Raji (cell line): ENCODE measurements around the gene TSPAN18.

ENCODE experiments used
- POLR2A ChIP-seq: IDR thresholded peaks from 2 replicates; pipeline ENCODE4 v1.6.1; 2011; ENCODE audit warnings: low read depth, low read length, control low read depth; ENCODE audit not compliant: insufficient read depth

TSPAN18 gene

DNA sequence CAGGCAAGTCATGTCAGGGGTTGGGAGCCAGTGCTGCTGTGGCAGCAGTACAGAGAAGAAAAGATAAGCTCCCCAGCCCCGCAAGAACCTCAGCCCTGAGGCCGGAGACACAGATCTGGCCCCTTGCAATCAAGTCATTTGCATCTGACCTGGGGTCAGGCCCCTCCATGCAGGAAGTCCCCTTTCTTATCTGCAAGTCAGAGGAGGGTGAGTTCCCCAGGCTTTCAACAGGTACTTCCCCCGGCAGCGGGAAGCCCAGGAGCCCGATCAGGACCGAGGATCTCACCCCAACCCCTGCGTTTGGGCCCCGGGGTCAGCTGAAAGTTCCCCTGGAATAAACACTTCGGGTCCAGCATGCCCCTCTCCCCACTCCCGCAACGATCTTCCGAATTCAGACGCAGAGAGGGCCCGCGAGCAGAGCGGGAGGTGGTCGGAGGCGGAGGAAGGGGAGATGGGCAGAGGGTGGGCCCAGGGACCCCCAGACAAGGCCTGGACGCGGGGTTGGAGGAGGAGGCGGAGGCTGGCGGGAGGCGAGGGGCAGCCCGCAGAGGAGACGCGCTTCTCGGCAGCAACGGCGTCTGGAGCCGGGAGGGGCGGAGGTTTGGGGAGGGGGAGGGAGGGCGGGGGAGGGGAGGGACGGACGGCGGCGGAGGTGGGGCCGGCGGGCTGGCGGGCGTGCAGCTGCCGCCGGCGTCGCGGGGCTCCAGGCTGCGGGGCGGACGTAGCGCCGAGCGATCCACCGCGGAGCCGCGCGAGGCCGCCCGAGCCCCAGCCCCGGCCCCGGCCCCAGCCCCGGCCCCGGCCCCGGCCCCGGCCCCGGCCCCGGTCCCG, at the start of gene TSPAN18:
Gene TSPAN18, plus strand, starts transcription at position 680 of the 831 bp plus-strand sequence. CDS start 179,455 bp downstream, outside the sequence.
- TF ChIP-seq POLR2A: no peak

DNA sequence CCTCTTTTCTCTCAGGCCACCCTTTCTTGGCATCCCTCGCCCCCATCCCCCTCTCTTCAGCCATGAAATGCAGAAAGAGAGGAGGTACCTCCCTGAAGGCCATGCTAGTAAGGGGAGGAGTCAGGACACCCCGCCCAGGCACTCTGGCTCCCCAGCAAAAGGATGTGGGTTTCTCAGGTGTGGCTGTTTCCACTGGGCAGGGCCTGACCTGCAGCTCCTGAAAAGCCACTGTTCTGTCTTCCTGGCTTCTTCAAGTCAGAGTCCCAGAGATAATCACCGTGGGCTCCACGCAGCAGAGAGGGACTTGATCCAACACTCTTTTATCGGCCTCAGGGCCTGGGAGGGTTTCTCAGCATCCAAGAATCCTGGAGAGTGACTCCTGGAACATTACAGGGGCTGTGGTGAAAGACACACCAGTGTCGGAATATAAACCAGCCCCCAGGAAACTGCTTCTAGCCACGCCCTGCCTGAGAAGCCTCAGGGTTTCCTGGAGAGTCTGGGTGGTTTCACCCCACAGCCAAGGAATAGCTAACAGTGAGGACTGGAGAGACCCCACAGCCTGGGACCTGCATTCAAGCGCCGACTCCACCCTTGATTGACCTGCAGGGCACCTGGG, 45.7 kb upstream of the TSPAN18 start:
- TF ChIP-seq POLR2A: no peak

- no peak for TF ChIP-seq POLR2A
Observed at GRCh38 chr11:44681698-44682097, 45.1 kb upstream of the TSPAN18 start.

- no peak for TF ChIP-seq POLR2A
Observed at GRCh38 chr11:44684859-44685281, 41.9 kb upstream of the TSPAN18 start.

GRCh38 chr11:44687388-44687787, 39.4 kb upstream of the TSPAN18 start:
- no peak for TF ChIP-seq POLR2A

DNA sequence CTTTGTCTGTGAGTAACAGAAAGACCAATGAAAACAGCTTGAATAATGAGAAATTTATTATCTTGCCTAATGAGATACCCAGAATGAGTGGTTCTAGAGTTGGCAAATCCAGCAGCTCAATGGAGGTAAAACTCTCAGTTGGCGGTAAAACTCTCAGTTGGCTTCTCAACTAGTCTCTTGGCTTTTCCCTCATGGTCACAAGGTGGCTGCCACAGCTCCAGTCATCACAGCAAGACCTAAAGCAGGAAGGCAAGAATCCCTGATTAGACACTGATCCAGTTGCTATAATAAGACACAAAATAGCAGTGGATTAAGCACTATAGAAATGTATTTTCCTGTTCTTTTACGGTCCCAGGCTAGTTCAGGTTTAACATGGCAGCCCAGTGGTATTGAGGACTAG, 37.5 kb upstream of the TSPAN18 start:
- no peak for TF ChIP-seq POLR2A

DNA sequence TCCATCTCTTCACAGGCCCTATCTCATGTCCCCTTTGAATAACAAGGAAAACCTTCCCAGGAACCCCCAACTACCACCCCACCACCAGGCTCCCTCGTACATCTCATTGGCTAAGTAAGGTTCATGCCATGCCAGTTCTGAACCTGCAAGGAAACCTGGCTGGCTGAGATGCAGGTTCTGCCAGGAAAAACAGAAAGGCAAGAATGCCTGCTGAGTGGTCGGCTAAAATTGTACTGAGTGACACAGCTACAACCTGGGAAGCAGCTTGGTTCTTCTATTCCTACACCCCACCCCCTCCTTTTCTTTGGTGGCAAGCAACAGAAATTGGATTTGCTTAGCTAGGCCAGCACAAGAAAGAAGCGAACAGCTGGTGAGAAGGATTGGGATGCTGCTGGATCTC, 36.1 kb upstream of the TSPAN18 start:
- TF ChIP-seq POLR2A: no peak

- no peak for TF ChIP-seq POLR2A
Observed at GRCh38 chr11:44692460-44692859, 34.3 kb upstream of the TSPAN18 start.

GRCh38 chr11:44693654-44694119, 33.1 kb upstream of the TSPAN18 start:
- TF ChIP-seq POLR2A: no peak

- no peak for TF ChIP-seq POLR2A
Observed at GRCh38 chr11:44694443-44694842, 32.3 kb upstream of the TSPAN18 start.

GRCh38 chr11:44695169-44695833, 31.5 kb upstream of the TSPAN18 start:
- no peak for TF ChIP-seq POLR2A

DNA sequence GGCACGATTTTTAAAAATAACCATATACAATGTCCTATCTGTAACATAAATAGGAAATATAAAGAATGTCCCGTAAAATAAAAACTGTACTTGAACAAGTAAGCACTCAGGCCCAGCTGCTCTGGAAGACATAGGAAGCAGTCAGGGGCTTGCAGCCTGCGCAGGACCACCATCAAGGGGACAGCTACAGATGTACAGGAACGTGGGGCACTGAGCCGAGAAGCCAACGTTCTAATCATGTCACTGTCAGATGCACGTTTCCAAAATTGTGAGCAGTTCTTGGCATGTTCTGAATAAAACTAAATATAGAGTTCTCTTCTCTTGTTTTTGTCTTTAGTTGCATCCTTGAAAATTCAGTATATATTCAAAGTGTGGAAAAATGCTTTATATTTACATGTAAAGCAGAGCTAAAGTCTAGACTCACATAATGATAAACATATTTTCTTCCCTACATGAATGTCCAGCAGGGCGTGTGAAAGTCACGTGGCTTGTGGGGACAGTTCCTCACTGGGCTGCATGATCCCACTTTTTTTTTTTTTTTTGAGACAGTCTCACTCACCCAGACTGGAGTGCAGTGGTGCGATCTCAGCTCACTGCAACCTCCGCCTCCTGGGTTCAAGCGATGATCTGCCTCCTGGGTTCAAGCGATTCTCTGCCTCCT, 28.4 kb upstream of the TSPAN18 start:
- no peak for TF ChIP-seq POLR2A

DNA sequence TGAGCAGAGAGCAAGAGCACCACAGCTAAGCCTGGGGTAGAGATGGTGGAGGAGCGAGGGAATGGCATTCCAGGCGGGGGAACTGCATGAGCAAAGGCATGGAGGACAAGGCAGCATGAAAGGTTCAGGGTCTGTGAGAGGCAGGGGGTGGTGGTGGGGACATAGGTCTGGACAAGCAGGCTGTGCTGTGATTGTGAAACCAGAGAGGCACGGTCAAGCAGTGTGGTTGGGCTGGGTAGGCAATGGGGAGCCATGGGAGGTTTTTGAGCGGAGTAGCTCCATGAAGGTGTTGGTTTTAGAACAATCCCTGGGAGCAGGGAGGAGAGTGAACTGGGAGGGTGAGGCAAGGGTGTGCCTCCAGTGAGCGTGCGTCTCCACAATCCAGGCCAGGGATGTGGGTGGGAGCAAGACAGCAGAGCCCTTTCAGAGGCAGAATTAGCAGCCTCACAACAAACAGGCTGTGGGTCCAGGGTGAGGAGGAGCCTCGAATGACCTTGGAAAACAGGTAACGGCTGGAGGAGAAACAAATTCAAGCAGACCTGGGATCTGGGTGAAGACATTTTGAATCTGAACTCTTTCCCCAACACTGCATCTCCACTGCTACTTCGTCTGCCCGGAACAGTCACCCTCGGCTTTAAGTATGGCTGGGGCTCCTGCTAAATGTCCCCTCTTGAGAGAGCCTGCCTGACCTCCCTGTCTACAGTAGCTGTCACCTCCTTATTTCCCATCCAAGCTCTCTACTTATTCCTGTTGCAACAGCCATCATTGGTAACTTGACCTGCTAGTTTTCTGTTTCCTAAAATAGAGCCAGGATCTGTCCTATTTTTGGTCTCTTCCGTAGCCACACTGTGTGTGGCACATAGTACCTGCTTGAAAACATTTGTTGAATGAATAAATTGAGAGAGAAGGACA, 27.0 kb upstream of the TSPAN18 start:
- no peak for TF ChIP-seq POLR2A

GRCh38 chr11:44701276-44701675, 25.5 kb upstream of the TSPAN18 start:
- TF ChIP-seq POLR2A: no peak
